Mammary epithelial cell (primary cell): ENCODE results near the gene KLHL25.

Experiments
- CTCF ChIP-seq, 2 donors: IDR thresholded peaks in 1 of 2; conservative IDR thresholded peaks in 1 of 2; 2 replicates each; pipeline ENCODE4 v1.5.1; 2011 to 2012; ENCODE audit warnings: inconsistent platforms in 2 of 2, low read length in 2 of 2, mild to moderate bottlenecking in 2 of 2, control low read depth in 1 of 2, low read depth in 1 of 2; ENCODE audit not compliant: insufficient read depth in 1 of 2; ENCODE audit errors: extremely low read depth in 1 of 2
- EZH2 ChIP-seq: IDR thresholded peaks from 2 replicates; pipeline ENCODE4 v1.6.1; 2012; ENCODE audit warnings: low read length, inconsistent platforms, borderline replicate concordance

GRCh38 chr15:85710340-85710842 is 84.3 kb downstream of the KLHL25 start:
- TF ChIP-seq CTCF (conservative IDR thresholded peaks at IDR 0.05 in 1 of 2, IDR thresholded peaks at IDR 0.05 in 1 of 2; ENCODE audit: extremely low read depth in 1 of 2, insufficient read depth in 1 of 2, low read depth in 1 of 2, low read length in 2 of 2), result no peak
- no peak for TF ChIP-seq EZH2
